Subcutaneous abdominal adipose tissue (tissue), 5 donors: ENCODE results near the gene PLXNA4.

Experiments used
- H3K27ac ChIP-seq: one replicate; pipeline ENCODE4 v1.7.0; 2013; ENCODE audit warnings: low read depth, mild to moderate bottlenecking, inconsistent platforms, low read length, moderate library complexity
- H3K27me3 ChIP-seq, 5 donors: one replicate each; pipeline ENCODE4 v1.7.0; 2013; ENCODE audit warnings: low read length in 5 of 5, inconsistent platforms in 1 of 5; ENCODE audit not compliant: control insufficient read depth in 5 of 5, insufficient read depth in 4 of 5
- H3K36me3 ChIP-seq, 5 donors: one replicate each; pipeline ENCODE4 v1.7.0; 2013; ENCODE audit warnings: low read length in 5 of 5; ENCODE audit not compliant: control insufficient read depth in 5 of 5, insufficient read depth in 5 of 5
- H3K4me1 ChIP-seq, 5 donors: one replicate each; pipeline ENCODE4 v1.7.0; 2013; ENCODE audit warnings: low read length in 5 of 5, mild to moderate bottlenecking in 3 of 5, moderate library complexity in 1 of 5; ENCODE audit not compliant: control insufficient read depth in 5 of 5, insufficient read depth in 5 of 5
- H3K4me3 ChIP-seq, 5 donors: one replicate each; pipeline ENCODE4 v1.7.0; 2013; ENCODE audit warnings: low read length in 5 of 5, low read depth in 1 of 5
- H3K9ac ChIP-seq, 5 donors: one replicate each; pipeline ENCODE4 v1.7.0; 2013; ENCODE audit warnings: low read length in 5 of 5, mild to moderate bottlenecking in 4 of 5, moderate library complexity in 3 of 5
- H3K9me3 ChIP-seq, 5 donors: one replicate each; pipeline ENCODE4 v1.7.0; 2013; ENCODE audit warnings: low read length in 5 of 5; ENCODE audit not compliant: control insufficient read depth in 5 of 5
- donor health status: healthy.
- donor health status: healthy.
- donor health status: healthy.
- donor health status: healthy.
- donor health status: healthy.

PLXNA4 gene

GRCh38 chr7:132499487-132499886, 76.8 kb downstream of the PLXNA4 start:
- no peak overlapping the region for H3K9ac ChIP-seq
- H3K4me3 ChIP-seq: no peak overlapping the region
- peaks cover 0 to 55% (median 33%) of the 10 kb centered on the region in 5 donors for H3K4me1 ChIP-seq
- H3K27ac ChIP-seq: peak overlapping the region; percentile 11
- H3K27me3 ChIP-seq: no peaks in the 10 kb centered on the region
- H3K36me3 ChIP-seq: peaks cover 0 to 7% (median 0%) of the 10 kb centered on the region in 5 donors
- no peaks in the 10 kb centered on the region for H3K9me3 ChIP-seq

GRCh38 chr7:132499065-132499464, 77.2 kb downstream of the PLXNA4 start:
- Histone ChIP-seq H3K9ac (no peak overlapping the region), H3K36me3 (peaks cover 0 to 7% (median 0%) of the 10 kb centered on the region in 5 donors), H3K27me3 (no peaks in the 10 kb centered on the region), H3K9me3 (no peaks in the 10 kb centered on the region), H3K4me1 (peaks cover 0 to 55% (median 33%) of the 10 kb centered on the region in 5 donors), H3K4me3 (no peak overlapping the region), H3K27ac (peak overlapping the region; percentile 11)

GRCh38 chr7:132498319-132498718, 78.0 kb downstream of the PLXNA4 start:
- peaks cover 0 to 3% (median 0%) of the 10 kb centered on the region in 5 donors for H3K36me3 ChIP-seq

GRCh38 chr7:132497098-132497497, 79.2 kb downstream of the PLXNA4 start:
- H3K4me1 ChIP-seq: peaks cover under 1 to 55% (median 33%) of the 10 kb centered on the region in 5 donors
- H3K27me3 ChIP-seq: no peaks in the 10 kb centered on the region
- H3K27ac ChIP-seq: no peak overlapping the region
- no peak overlapping the region for H3K9ac ChIP-seq
- H3K4me3 ChIP-seq: no peak overlapping the region
- no peaks in the 10 kb centered on the region for H3K9me3 ChIP-seq
- no peaks in the 10 kb centered on the region for H3K36me3 ChIP-seq

More at GRCh38 chr7:132498319-132498718, 78.0 kb downstream of the PLXNA4 start:
- no peaks in the 10 kb centered on the region for H3K9me3 ChIP-seq
- H3K27ac ChIP-seq: no peak overlapping the region
- peaks cover 0 to 55% (median 33%) of the 10 kb centered on the region in 5 donors for H3K4me1 ChIP-seq
- H3K9ac ChIP-seq: no peak overlapping the region
- H3K4me3 ChIP-seq: no peak overlapping the region
- no peaks in the 10 kb centered on the region for H3K27me3 ChIP-seq

- Histone ChIP-seq H3K4me1 (peaks cover 1 to 50% (median 25%) of the 10 kb centered on the region in 5 donors), H3K27me3 (no peaks in the 10 kb centered on the region), H3K9ac (no peak overlapping the region), H3K27ac (no peak overlapping the region), H3K36me3 (no peaks in the 10 kb centered on the region), H3K4me3 (no peak overlapping the region), H3K9me3 (no peaks in the 10 kb centered on the region)
Observed at GRCh38 chr7:132495936-132496335, 80.3 kb downstream of the PLXNA4 start.

- H3K4me3 ChIP-seq: no peak overlapping the region
- H3K4me1 ChIP-seq: peaks cover 4 to 48% (median 17%) of the 10 kb centered on the region in 5 donors
- H3K27me3 ChIP-seq: no peaks in the 10 kb centered on the region
- H3K9ac ChIP-seq: no peak overlapping the region
- no peak overlapping the region for H3K27ac ChIP-seq
- no peaks in the 10 kb centered on the region for H3K9me3 ChIP-seq
- H3K36me3 ChIP-seq: no peaks in the 10 kb centered on the region
Observed at GRCh38 chr7:132494474-132494873, 81.8 kb downstream of the PLXNA4 start.

- H3K27ac ChIP-seq: no peak overlapping the region
- H3K36me3 ChIP-seq: no peaks in the 10 kb centered on the region
- no peak overlapping the region for H3K9ac ChIP-seq
- H3K4me1 ChIP-seq: peaks cover 13 to 49% (median 20%) of the 10 kb centered on the region in 5 donors
- no peaks in the 10 kb centered on the region for H3K9me3 ChIP-seq
- no peaks in the 10 kb centered on the region for H3K27me3 ChIP-seq
- no peak overlapping the region for H3K4me3 ChIP-seq
Observed at GRCh38 chr7:132492823-132493445, 83.3 kb downstream of the PLXNA4 start.

GRCh38 chr7:132491391-132491945, 84.8 kb downstream of the PLXNA4 start:
- Histone ChIP-seq H3K9me3 (no peaks in the 10 kb centered on the region), H3K9ac (no peak overlapping the region), H3K4me1 (peaks cover 18 to 46% (median 30%) of the 10 kb centered on the region in 5 donors), H3K4me3 (no peak overlapping the region), H3K36me3 (peaks cover 0 to 4% (median 0%) of the 10 kb centered on the region in 5 donors), H3K27ac (no peak overlapping the region), H3K27me3 (no peaks in the 10 kb centered on the region)

- H3K27ac ChIP-seq: no peak overlapping the region
Observed at GRCh38 chr7:132490474-132490873, 85.8 kb downstream of the PLXNA4 start.

GRCh38 chr7:132489776-132490237, 86.5 kb downstream of the PLXNA4 start:
- Histone ChIP-seq H3K4me3 (no peak overlapping the region), H3K27ac (no peak overlapping the region), H3K9me3 (no peaks in the 10 kb centered on the region), H3K36me3 (peaks cover 0 to 4% (median 0%) of the 10 kb centered on the region in 5 donors), H3K27me3 (no peaks in the 10 kb centered on the region), H3K9ac (no peak overlapping the region), H3K4me1 (peaks cover 20 to 56% (median 45%) of the 10 kb centered on the region in 5 donors)

More at GRCh38 chr7:132490474-132490873, 85.8 kb downstream of the PLXNA4 start:
- Histone ChIP-seq H3K36me3 (peaks cover 0 to 4% (median 0%) of the 10 kb centered on the region in 5 donors), H3K4me1 (peaks cover 20 to 51% (median 40%) of the 10 kb centered on the region in 5 donors), H3K9ac (no peak overlapping the region), H3K4me3 (no peak overlapping the region), H3K27me3 (no peaks in the 10 kb centered on the region), H3K9me3 (no peaks in the 10 kb centered on the region)
